ENCODE results near the gene PRM1.

Gene PRM1

GRCh38 chr16:11313493-11314308 is 32.6 kb upstream of the PRM1 start:
- no peak for DNase-seq
- Histone ChIP-seq H3K4me2 (ENCODE audit: insufficient read depth, low read length) (no peak overlapping the region), H3K27ac (ENCODE audit: low read length) (no peak overlapping the region), H3K4me3 (ENCODE audit: low read depth in 1 of 2, low read length in 2 of 2) (no peak overlapping the region), H4K20me1 (ENCODE audit: insufficient read depth, low read length) (0 out of 2 replicates have a peak, but pooled peaks cover 2% of the 10 kb centered on the region), H3K27me3 (ENCODE audit: insufficient read depth, low read length, poor library complexity) (no peaks in the 10 kb centered on the region), H2AFZ (ENCODE audit: low read depth, low read length) (no peak overlapping the region), H3K79me2 (ENCODE audit: insufficient read depth, low read length) (no peaks in the 10 kb centered on the region), H3K9me3 (ENCODE audit: insufficient read depth, low read length, severe bottlenecking) (no peaks in the 10 kb centered on the region), H3K4me1 (ENCODE audit: insufficient read depth, low read length) (peaks cover 40% of the 10 kb centered on the region), H3K9ac (ENCODE audit: low read depth, low read length) (no peak overlapping the region), H3K36me3 (ENCODE audit: insufficient read depth, low read length) (no peaks in the 10 kb centered on the region)
- no peak for TF ChIP-seq EZH2 (IDR thresholded peaks at IDR 0.05; ENCODE audit: borderline replicate concordance, low read depth, low read length, severe bottlenecking)
- no peak for TF ChIP-seq CTCF (IDR thresholded peaks at IDR 0.05; ENCODE audit: borderline replicate concordance, extremely low read depth, low read length, poor library complexity, severe bottlenecking)
- ATAC-seq (ENCODE audit: insufficient read depth, low read depth), result no peak

GRCh38 chr16:11312718-11313492 is 31.8 kb upstream of the PRM1 start:
- Histone ChIP-seq H2AFZ (ENCODE audit: low read depth, low read length) (peak overlapping the region; percentile 68), H3K27me3 (ENCODE audit: insufficient read depth, low read length, poor library complexity) (no peaks in the 10 kb centered on the region), H3K4me3 (ENCODE audit: low read depth in 1 of 2, low read length in 2 of 2) (peak overlapping the region in 1 of 2 experiments; percentile 33; a peak in 1 of 4 replicates), H3K27ac (ENCODE audit: low read length) (peak overlapping the region; percentile 66), H3K4me1 (ENCODE audit: insufficient read depth, low read length) (peaks cover 46% of the 10 kb centered on the region), H3K36me3 (ENCODE audit: insufficient read depth, low read length) (no peaks in the 10 kb centered on the region), H3K4me2 (ENCODE audit: insufficient read depth, low read length) (peak overlapping the region; percentile 52), H3K9ac (ENCODE audit: low read depth, low read length) (no peak overlapping the region; the same call in 1 of the 2 replicates), H3K9me3 (ENCODE audit: insufficient read depth, low read length, severe bottlenecking) (no peaks in the 10 kb centered on the region), H3K79me2 (ENCODE audit: insufficient read depth, low read length) (no peaks in the 10 kb centered on the region), H4K20me1 (ENCODE audit: insufficient read depth, low read length) (0 out of 2 replicates have a peak, but pooled peaks cover 2% of the 10 kb centered on the region)
- no peak for TF ChIP-seq CTCF (IDR thresholded peaks at IDR 0.05; ENCODE audit: borderline replicate concordance, extremely low read depth, low read length, poor library complexity, severe bottlenecking)
- no peak for TF ChIP-seq EZH2 (IDR thresholded peaks at IDR 0.05; ENCODE audit: borderline replicate concordance, low read depth, low read length, severe bottlenecking)
- DNase-seq (peak; percentile 79), ATAC-seq (ENCODE audit: insufficient read depth, low read depth) (peak; percentile 80)

GRCh38 chr16:11310997-11311561 is 29.9 kb upstream of the PRM1 start:
- Histone ChIP-seq H3K4me3 (ENCODE audit: low read depth in 1 of 2, low read length in 2 of 2) (no peak overlapping the region), H3K36me3 (ENCODE audit: insufficient read depth, low read length) (no peaks in the 10 kb centered on the region), H3K79me2 (ENCODE audit: insufficient read depth, low read length) (no peaks in the 10 kb centered on the region), H2AFZ (ENCODE audit: low read depth, low read length) (no peak overlapping the region), H3K9me3 (ENCODE audit: insufficient read depth, low read length, severe bottlenecking) (no peaks in the 10 kb centered on the region), H3K27me3 (ENCODE audit: insufficient read depth, low read length, poor library complexity) (no peaks in the 10 kb centered on the region), H4K20me1 (ENCODE audit: insufficient read depth, low read length) (0 out of 2 replicates have a peak, but pooled peaks cover under 1% of the 10 kb centered on the region), H3K9ac (ENCODE audit: low read depth, low read length) (no peak overlapping the region), H3K27ac (ENCODE audit: low read length) (peak overlapping the region; percentile 44), H3K4me2 (ENCODE audit: insufficient read depth, low read length) (no peak overlapping the region), H3K4me1 (ENCODE audit: insufficient read depth, low read length) (peaks cover 46% of the 10 kb centered on the region)
- DNase-seq (peak; percentile 50), ATAC-seq (ENCODE audit: insufficient read depth, low read depth) (0 out of 3 replicates have a peak, but pooled peaks have one; percentile 29)
- no peak for TF ChIP-seq EZH2 (IDR thresholded peaks at IDR 0.05; ENCODE audit: borderline replicate concordance, low read depth, low read length, severe bottlenecking)
- no peak for TF ChIP-seq CTCF (IDR thresholded peaks at IDR 0.05; ENCODE audit: borderline replicate concordance, extremely low read depth, low read length, poor library complexity, severe bottlenecking)
